OCI-M2 (cell line): ENCODE measurements around the gene SELENOV.

Experiments used
- DNase-seq: peaks from one replicate; lab custom pipeline; 2025; ENCODE audit not compliant: unreplicated experiment; lab: John Stamatoyannopoulos, UW

The SELENOV gene

DNA sequence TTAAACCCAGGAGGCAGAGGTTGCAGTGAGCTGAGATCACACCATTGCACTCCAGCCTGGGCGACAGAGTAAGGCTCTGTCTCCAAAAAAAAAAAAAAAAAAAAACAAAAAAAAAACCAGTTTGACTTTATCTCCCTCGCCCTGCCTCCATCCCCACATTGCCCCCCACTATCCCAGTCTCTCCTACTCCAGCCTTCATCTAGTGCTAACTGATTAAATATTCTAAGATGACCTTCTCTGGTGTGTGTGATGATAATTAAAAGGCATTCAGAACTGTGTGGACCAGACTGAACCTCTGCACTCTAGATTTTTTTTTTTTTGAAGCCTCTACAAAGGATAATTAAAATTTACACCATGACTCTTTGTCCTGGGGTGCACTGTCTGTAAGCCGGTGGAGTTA lies 22.2 kb upstream of the SELENOV start:
- no peak for DNase-seq

DNA sequence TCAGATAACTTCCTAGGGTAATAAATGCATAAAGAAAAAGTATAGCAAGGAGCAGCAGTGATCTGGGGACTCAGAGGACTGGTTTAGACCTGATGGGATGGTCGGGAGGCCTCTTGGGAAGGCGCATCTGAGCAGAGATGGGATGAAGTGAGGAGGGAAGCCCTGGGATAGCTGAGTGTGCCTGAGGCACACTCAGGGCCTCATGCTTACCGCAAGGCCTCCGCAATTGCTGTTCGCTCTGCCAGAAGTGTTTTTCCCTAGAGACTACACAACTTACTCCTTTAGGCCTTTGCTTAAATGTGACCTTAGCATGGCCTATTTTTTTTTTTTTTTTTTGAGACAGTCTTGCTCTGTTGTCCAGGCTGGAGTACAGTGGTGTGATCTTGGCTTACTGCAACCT lies 20.3 kb upstream of the SELENOV start:
- DNase-seq = no peak

DNA sequence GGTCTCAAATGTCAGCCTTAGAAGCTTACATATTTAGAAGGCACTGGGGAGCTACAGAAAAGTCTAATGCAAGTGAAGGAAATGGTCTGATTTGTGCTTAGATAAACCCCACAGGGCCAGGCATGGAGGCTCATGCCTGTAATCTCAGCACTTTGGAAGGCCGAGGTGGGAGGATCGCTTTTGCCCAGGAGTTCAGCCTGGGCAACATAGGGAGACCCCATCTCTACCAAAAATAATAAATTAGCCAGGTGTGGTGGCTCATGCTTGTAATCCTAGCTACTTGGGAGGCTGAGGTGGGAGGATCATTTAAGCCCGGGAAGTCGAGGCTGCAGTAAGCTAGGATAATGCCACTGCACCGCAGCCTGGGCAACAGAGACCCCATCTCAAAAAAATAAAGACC lies 18.9 kb upstream of the SELENOV start:
- no peak for DNase-seq

DNA sequence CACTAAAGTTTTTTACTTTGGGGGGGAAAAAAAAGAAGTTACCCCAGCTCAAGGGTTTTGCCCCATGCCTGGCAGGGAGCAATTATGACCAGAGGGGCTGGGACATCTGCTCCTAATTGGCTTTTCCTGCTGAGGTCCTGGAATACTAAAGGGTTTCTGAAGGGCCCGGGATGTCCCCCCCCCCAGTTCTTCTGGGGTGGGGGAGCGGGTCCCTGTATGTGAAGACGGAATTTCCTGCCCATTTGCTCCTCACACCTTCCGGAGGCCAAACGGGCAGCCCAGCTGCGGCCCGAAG lies 17.3 kb upstream of the SELENOV start:
- DNase-seq = no peak

- DNase-seq = peak; percentile 69
These were observed 16.7 kb upstream of the SELENOV start for GRCh38 chr19:39497996-39498797.

- no peak for DNase-seq
These were observed 15.9 kb upstream of the SELENOV start, which contains the start of gene DLL3 for GRCh38 chr19:39498798-39499642. Gene DLL3 (plus strand): TSS chr19:39498947. CDS start chr19:39498975, 28 bp downstream.

- DNase-seq = no peak
These were observed 15.0 kb upstream of the SELENOV start for GRCh38 chr19:39499932-39500331.

DNA sequence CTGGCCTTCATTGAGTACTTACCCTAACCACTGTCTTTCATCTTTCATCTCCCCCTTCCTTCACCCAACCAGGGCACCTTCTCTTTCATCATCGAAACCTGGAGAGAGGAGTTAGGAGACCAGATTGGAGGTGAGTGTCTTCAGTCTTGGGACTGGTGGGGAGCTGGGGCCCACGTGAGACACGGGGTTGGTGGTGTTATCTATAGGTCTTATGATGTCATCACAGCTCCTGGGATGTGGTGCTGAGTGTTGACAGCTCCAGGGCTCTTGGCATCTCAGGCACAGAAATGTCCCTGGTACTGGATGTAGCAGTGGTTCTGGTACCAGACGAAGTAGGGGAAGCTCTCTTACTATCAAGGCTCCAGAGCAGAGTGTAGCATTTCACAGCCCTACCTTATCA lies 14.4 kb upstream of the SELENOV start:
- DNase-seq = no peak

GRCh38 chr19:39501340-39501739 lies 13.6 kb upstream of the SELENOV start:
- no peak for DNase-seq

GRCh38 chr19:39502640-39503417 lies 12.1 kb upstream of the SELENOV start:
- DNase-seq = peak; percentile 72

DNA sequence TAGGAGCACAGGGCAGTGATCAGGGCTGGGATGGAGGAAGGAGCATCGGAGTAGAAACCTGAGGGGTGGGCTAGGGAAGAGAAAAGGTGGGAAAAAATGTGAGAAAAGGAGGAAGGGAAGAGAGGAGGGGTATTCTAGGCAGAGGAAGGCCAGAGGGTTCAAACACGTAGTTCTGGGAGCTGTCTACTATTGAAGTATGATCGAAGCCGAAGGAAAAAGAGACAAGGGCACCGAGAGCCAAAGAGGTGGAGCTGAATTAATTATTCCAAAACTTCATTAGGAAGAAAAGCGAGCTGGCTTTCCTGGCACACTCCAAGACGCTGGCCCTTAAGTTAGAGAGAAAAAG lies 8.4 kb upstream of the SELENOV start:
- no peak for DNase-seq

- DNase-seq = no peak
These were observed 7.8 kb upstream of the SELENOV start for GRCh38 chr19:39506944-39507714.

DNA sequence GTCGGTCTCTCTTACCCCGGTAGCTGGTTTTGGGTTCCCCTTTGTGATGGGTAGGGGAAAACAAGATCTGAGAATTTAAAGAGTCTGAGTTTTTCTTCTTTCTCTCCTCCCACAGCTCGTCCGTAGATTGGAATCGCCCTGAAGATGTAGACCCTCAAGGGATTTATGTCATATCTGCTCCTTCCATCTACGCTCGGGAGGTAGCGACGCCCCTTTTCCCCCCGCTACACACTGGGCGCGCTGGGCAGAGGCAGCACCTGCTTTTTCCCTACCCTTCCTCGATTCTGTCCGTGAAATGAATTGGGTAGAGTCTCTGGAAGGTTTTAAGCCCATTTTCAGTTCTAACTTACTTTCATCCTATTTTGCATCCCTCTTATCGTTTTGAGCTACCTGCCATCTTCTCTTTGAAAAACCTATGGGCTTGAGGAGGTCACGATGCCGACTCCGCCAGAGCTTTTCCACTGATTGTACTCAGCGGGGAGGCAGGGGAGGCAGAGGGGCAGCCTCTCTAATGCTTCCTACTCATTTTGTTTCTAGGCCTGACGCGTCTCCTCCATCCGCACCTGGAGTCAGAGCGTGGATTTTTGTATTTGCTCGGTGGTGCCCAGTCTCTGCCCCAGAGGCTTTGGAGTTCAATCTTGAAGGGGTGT lies 7.1 kb upstream of the SELENOV start:
- DNase-seq = no peak

- DNase-seq = no peak
These were observed 6.3 kb upstream of the SELENOV start for GRCh38 chr19:39508629-39509028.

DNA sequence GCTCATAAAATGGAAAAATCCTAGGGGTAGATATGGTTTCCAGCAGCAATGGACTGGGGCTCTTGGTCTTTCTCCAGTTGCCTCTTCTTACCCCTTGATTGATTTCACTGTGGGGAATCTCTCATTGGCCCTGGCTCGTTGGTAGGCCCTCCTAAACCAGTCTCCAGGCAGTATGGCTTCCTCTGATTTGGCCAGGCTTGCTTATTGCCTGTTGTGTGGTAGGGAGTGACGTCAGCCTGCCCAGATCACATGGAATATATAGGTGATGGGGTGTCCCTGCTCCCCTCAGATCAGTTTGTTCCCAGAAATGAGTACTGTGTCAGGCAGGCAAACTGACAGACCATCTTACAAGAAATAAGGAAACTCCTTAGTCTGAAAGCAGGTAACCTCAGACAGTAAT lies 5.7 kb upstream of the SELENOV start:
- no peak for DNase-seq

GRCh38 chr19:39512988-39513387 lies 2.0 kb upstream of the SELENOV start:
- DNase-seq = no peak

DNA sequence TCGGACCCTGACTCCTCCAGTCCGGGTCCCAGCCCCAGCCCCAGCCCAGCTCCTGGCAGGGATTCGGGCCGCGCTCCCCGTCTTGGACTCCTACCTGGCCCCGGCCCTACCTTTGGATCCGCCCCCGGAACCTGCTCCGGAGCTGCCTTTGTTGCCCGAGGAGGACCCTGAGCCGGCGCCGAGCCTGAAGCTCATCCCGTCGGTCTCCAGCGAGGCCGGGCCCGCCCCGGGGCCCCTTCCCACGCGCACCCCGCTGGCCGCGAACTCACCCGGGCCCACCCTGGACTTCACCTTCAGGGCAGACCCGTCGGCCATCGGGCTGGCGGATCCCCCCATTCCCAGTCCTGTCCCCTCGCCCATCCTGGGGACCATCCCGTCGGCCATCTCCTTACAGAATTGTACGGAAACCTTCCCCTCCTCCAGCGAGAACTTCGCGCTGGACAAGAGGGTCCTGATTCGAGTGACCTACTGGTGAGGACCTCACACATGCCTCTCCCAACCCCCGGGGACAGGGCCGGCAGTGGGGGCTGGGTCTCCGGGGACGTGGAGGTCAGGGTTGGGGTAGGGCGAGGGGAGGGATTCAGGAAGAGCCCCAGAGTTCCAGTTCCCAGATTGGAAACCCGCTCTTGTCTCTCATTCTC lies 732 bp downstream of the SELENOV start:
- DNase-seq = no peak

DNA sequence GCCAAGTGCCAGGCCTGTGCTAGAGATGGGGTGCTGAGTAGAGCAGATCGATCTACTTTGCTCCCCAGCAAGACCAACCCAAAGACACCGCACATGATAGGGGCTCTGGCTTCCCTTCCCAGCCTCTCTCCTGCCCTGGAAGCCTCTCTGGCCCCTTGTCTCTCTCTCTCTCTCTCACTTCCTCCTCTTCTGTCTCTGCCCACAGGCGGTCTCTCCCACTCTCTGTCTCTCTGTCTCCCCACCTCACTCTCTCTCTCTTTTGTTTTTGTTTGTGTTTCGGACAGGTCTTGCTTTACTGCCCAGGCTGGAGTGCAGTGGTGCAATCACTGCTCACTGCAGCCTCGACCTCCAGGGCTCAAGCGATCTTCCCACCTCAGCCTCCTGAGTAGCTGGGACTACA lies 1.3 kb downstream of the SELENOV start:
- DNase-seq = no peak

- no peak for DNase-seq
These were observed 2.5 kb downstream of the SELENOV start for GRCh38 chr19:39517432-39517831.

GRCh38 chr19:39518458-39518857 lies 3.5 kb downstream of the SELENOV start:
- DNase-seq = no peak
